Kidney epithelial cell (primary cell): Measurements from ENCODE around the gene GAN. TPM values are rescaled to one million over a fixed set of nuclear protein-coding genes. Genes with fewer than 3 reads are reported as not detected.
A peak's percentile ranks its signal among the peaks of the same experiment; 100 is the strongest.
"Not testable (repeated sequence)": the region's sequence is repeated elsewhere in the genome, so short reads cannot be mapped to it uniquely, and the experiment has no call there.

Experiments
- DNase-seq: peaks from one replicate; pipeline ENCODE4 v3.0.0-alpha.2; 2010; ENCODE audit warnings: low read depth
- H3K27me3 ChIP-seq: 2 replicates; pipeline ENCODE4 v1.6.0; 2011; ENCODE audit warnings: low read length; ENCODE audit not compliant: control insufficient read depth, insufficient read depth
- H3K36me3 ChIP-seq: 2 replicates; pipeline ENCODE4 v1.5.1; 2011; ENCODE audit warnings: low read length; ENCODE audit not compliant: control insufficient read depth, insufficient read depth
- H3K4me3 ChIP-seq: 2 replicates; pipeline ENCODE4 v1.5.1; 2011; ENCODE audit warnings: low read depth, mild to moderate bottlenecking, control low read depth, low read length
- total RNA-seq: library from RNA; depleted of rRNA; stranded (reverse); fragments of >200 nt; gene quantifications from 2 replicates; pipeline ENCODE4 v1.2.3, GENCODE V29; 2015
- TF ChIP-seq, protein P1 (sequence below): IDR thresholded peaks from 2 replicates; pipeline ENCODE4 v1.5.1; 2011; ENCODE audit warnings: mild to moderate bottlenecking, moderate library complexity, low read length, control low read depth, inconsistent platforms; ENCODE audit not compliant: insufficient read depth, poor library complexity, severe bottlenecking

The GAN gene
- total RNA-seq, 1 donor from 2014 or later: 9.7 TPM

DNA sequence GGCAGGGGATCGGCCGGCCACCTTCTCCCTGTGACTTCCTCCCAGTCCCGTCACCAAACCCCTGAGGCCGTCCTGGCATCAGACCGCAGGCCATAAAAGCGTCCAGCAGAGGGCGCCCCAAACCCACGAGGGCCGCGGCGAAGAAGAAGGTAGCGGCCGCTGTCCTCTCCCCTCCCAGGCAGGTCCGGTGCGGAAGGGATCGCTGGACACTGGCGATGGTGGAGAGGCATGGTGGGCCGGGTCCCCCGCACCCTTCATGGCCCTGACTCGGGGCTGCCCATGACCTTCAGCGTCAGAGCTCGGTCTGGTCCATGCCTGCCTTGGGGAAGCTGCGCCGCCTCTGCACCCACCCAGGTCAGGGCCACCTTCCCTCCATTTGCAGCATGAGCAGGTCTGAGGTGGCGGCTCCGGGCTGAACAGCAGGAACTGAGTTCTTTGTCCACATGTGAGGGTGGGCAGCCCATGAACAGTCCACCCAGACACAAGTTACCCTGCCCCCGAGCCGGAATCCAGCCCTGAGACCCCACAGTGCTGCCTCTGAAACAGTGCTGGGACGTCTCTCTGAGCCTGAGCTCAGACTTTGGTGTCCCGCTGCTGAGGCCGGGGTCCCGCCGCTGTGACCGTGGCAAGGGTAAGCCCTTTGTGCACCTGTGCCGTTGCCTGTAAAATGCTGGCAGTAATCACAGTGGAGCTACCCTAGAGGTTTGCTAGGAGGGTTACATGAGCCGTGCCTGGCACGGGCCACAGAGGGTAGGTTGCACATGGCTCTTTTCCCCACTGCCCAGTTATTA is 89.0 kb downstream of the GAN start:
- TF ChIP-seq, protein P1, sequence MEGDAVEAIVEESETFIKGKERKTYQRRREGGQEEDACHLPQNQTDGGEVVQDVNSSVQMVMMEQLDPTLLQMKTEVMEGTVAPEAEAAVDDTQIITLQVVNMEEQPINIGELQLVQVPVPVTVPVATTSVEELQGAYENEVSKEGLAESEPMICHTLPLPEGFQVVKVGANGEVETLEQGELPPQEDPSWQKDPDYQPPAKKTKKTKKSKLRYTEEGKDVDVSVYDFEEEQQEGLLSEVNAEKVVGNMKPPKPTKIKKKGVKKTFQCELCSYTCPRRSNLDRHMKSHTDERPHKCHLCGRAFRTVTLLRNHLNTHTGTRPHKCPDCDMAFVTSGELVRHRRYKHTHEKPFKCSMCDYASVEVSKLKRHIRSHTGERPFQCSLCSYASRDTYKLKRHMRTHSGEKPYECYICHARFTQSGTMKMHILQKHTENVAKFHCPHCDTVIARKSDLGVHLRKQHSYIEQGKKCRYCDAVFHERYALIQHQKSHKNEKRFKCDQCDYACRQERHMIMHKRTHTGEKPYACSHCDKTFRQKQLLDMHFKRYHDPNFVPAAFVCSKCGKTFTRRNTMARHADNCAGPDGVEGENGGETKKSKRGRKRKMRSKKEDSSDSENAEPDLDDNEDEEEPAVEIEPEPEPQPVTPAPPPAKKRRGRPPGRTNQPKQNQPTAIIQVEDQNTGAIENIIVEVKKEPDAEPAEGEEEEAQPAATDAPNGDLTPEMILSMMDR: peak; percentile 95
- Histone ChIP-seq H3K27me3 (no peaks in the 10 kb centered on the region), H3K36me3 (no peaks in the 10 kb centered on the region), H3K4me3 (peak overlapping the region; percentile 12)
- DNase-seq: no peak

DNA sequence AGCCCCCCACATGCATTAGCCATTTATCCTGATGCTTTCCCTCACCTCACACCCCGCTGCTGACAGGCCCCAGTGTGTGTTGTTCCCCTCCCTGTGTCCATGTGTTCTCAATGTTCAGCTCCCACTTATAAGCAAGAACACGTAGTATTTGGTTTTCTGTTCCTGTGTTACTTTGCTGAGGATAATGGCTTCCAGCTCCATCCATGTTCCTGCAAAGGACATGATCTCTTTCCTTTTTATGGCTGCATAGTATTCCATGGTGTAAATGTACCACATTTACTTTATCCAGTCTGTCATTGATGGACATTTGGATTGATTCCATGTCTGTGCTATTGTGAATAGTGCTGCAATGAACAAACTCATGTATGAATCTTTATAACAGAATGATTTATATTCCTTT is 90.2 kb downstream of the GAN start:
- H3K36me3 ChIP-seq, H3K27me3 ChIP-seq, H3K4me3 ChIP-seq, DNase-seq: not testable (repeated sequence)

DNA sequence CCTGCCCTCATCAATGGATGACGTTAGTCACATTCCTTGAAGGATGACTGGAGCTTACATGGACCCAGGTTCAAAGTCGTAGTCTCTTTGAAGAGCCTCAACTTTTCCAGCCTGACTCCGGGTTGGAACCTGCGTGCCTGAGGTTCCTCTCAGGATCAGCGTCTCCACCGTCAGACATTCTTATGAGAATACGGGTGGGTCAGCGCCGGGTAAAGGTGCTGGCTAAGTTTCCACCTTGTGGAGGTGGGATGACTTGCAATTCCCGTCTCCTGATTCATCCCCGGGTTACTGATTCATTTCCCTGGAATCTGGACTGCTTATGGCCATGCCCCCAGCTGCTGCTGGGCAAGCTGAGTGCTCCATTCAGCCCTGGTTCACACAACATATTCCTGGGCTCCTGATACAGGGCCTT is 90.9 kb downstream of the GAN start:
- no peaks in the 10 kb centered on the region for H3K27me3 ChIP-seq
- peak; percentile 98 for DNase-seq
- TF ChIP-seq, protein P1: peak; percentile 25
- no peaks in the 10 kb centered on the region for H3K36me3 ChIP-seq
- no peak overlapping the region for H3K4me3 ChIP-seq

DNA sequence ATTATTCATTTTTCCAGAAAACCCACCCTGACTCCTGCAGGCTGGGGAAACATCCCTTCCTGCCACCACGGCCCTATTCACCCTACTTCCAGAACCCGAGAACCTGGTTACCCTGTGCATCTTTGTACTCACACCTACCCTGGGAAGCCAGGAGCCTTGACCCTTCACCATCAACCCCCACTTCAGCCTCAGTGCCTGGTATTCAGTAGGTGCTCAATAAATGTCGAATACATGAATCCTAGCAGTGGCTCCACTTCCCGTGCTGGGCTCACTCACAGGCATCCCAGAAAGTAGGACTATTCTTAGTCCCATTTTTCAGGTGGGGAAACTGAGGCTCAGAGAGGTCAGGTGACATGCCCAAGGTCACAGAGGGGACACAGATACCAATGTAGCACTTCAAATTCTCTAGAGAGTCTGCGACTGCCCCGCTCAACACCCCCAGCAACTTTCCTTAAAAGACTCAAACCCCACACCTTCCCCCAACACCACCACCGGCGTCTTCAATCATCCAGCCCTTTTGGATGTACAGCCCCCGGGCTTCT is 93.7 kb downstream of the GAN start:
- DNase-seq: no peak
- H3K36me3 ChIP-seq: no peaks in the 10 kb centered on the region
- TF ChIP-seq, protein P1: no peak
- H3K27me3 ChIP-seq: no peaks in the 10 kb centered on the region
- H3K4me3 ChIP-seq: no peak overlapping the region

DNA sequence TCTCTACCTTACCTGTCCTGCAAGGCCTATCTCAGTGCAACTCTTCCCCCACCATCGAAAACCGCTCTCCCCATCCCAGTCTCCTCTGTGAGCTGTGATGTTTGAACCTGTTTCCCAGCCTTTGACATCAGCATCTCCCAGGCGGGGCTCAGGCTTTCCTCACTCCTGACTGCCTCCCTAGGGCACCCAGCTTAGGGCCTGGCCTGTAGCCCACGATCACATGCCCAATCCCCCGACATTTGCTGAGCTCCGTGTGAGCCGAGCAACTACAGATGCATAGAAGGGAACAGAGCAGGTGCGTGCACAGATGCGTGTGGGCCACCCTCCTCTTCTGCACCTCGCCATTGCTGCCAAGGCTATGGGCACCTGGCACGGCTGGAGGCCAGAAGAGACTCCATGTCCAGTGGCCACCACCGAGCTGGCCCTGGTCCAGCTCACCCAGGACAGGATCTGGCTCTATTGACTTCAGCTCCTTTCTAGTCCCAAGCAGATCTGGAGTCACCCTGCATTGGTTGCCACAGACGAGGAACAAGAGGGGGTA is 94.3 kb downstream of the GAN start:
- H3K36me3 ChIP-seq: no peaks in the 10 kb centered on the region
- no peak overlapping the region for H3K4me3 ChIP-seq
- H3K27me3 ChIP-seq: no peaks in the 10 kb centered on the region
- TF ChIP-seq, protein P1: no peak
- no peak for DNase-seq

DNA sequence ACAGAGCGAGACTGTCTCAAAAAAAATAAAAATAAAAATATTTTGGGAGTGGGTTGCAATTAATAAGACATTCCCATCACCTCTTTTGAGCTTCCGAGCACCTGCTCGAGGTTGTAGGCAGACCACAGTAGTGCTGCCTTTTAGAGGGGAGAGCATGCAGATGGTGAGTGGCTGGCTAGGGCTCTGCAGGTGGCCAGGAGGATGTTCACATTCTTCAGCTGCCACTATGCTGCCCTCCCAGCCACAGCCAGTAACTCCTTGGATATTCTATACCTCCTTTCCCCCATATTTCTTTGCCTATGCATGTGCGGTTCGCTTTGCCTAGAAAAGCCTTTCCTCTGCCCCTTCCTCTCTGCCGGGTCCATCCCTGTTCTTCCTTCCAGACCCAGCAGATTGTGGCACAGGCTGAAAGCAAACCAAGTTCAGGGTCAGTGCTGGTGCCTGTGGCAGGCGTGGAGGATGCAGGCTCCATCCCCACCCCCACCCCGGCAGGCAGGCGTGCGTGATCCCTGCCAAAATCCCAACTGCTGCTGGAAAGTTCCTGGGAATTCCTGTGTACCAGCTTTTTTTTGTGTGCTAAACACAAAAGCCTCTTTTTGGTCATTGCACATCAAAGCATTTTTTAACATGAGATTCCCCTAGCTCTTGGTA is 96.0 kb downstream of the GAN start:
- TF ChIP-seq, protein P1: no peak
- Histone ChIP-seq H3K27me3 (no peaks in the 10 kb centered on the region), H3K36me3 (no peaks in the 10 kb centered on the region), H3K4me3 (no peak overlapping the region)
- DNase-seq: no peak
